ENCODE results near the gene GLRA2. TPM values are rescaled to one million over a fixed set of nuclear protein-coding genes. Genes with fewer than 3 reads are reported as not detected.
A peak's percentile ranks its signal among the peaks of the same experiment; 100 is the strongest.

Gene GLRA2
- total and polyA plus RNA-seq, 10 of the 15 experiments (the other 5 are each of a cell fraction or from before 2014, with no cell fraction given) = 0.01 TPM; not detected in 9

GRCh38 chrX:14630733-14631132, 101.4 kb downstream of the GLRA2 start:
- ChIA-PET SMC1A (ENCODE audit: uncharacterized antibody, unreplicated experiment) (interaction anchor here (0.8 to 1.0 kb wide), 2 partner anchors 24 to 66 kb away, joined by 3 read pairs; no protein-coding TSS in a partner anchor), RAD21 (ENCODE audit: unreplicated experiment) (no interaction called here), POLR2A (no interaction called here), CTCF (no interaction called here)
- Histone ChIP-seq H3K4me2 (ENCODE audit: control insufficient read depth, insufficient read depth) (no peak overlapping the region), H4K20me1 (ENCODE audit: control insufficient read depth, insufficient read depth) (no peaks in the 10 kb centered on the region), H3K4me3 (no peak overlapping the region), H3K9ac (ENCODE audit: control insufficient read depth, insufficient read depth, low read length) (no peak overlapping the region), H3K9me3 (replicated peaks; ENCODE audit: control insufficient read depth, insufficient read depth, low read length) (no peaks in the 10 kb centered on the region), H3K79me2 (ENCODE audit: control insufficient read depth, insufficient read depth, low read length) (no peaks in the 10 kb centered on the region), H3K27me3 (replicated peaks in 1 of 2; ENCODE audit: control insufficient read depth in 2 of 2, insufficient read depth in 2 of 2, low read length in 1 of 2) (no peaks in the 10 kb centered on the region), H2AFZ (ENCODE audit: control insufficient read depth, low read depth, low read length) (no peak overlapping the region), H3K27ac (ENCODE audit: control insufficient read depth, insufficient read depth) (no peak overlapping the region), H3K36me3 (ENCODE audit: control insufficient read depth in 2 of 2, insufficient read depth in 2 of 2, low read length in 1 of 2) (no peaks in the 10 kb centered on the region), H3K4me1 (ENCODE audit: control insufficient read depth, insufficient read depth, low read length) (no peaks in the 10 kb centered on the region)
- DNase-seq (ENCODE audit: low read depth, low spot score) (no peak), FAIRE-seq (no peak), ATAC-seq (peak; percentile 37; the same call in 1 of the 3 replicates)
- in situ Hi-C loops (cut with MboI) = no loop called here
- WGBS (ENCODE audit: insufficient coverage, insufficient replicate concordance, low lambda C conversion rate, missing lambda C conversion rate) = 11% methylated on average over 3 of the region's 3 CpGs
- intact Hi-C loops (cut with micrococcal nuclease; ENCODE audit: unreplicated experiment) = no loop called here
- no TSS peak for BruUV-seq (replicated peaks)
- TF ChIP-seq MYC (IDR thresholded peaks at IDR 0.05; ENCODE audit: insufficient read depth, insufficient read length, insufficient replicate concordance, low read length, severe bottlenecking) (no peak), IKZF1 (conservative IDR thresholded peaks at IDR 0.05) (no peak), CTCF (IDR thresholded peaks at IDR 0.05 in 2 of 3, conservative IDR thresholded peaks at IDR 0.05 in 1 of 3; ENCODE audit: control insufficient read depth in 2 of 3, extremely low read depth in 1 of 3, insufficient read depth in 1 of 3, low read depth in 3 of 3, low read length in 3 of 3) (peak in 1 of 3 experiments; percentile 19; a peak in 2 of 6 replicates)
